GM19035 (cell line): ENCODE data around the gene LCN9.
"Not testable (repeated sequence)": the region's sequence is repeated elsewhere in the genome, so short reads cannot be mapped to it uniquely, and the experiment has no call there.

Experiments
- ATAC-seq: cut with Tn5 transposase; IDR thresholded peaks from one replicate; pipeline ENCODE4 v1.9.1; 2021; ENCODE audit not compliant: unreplicated experiment

Gene LCN9, protein sequence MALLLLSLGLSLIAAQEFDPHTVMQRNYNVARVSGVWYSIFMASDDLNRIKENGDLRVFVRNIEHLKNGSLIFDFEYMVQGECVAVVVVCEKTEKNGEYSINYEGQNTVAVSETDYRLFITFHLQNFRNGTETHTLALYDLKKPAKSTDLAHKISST

DNA sequence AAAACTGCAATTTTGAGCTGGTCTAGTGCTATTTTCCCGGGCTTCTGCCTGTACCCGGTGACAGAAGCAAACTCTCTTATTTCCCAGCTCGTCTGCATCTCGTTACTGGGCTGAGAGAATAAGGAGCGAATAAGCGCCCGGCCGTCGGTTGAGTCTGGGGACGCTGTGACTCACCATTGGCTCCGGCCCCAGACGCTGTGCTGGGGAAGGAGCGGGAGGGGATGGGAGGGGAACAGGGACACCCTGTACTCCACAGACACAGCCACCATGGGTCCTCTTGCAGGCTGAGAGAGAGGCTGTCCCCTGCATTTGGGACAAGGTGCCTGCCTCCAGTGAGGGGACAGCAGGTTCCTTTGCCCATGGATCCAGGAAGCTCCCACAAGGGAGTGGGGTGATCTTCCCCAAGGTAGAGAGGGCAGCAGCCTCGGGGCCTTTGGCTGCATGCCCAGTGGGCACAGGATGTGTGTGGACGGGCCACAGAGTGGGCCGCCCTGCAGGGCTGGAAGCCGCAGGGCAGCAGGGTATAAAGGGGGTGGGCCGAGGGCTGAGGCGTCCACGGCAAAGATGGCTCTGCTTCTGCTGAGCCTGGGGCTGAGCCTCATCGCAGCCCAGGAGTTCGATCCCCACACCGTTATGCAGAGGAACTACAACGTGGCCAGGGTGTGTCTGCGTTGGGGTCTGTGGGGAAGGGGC is at the start of gene LCN9:
Gene LCN9, plus strand, starts transcription at position 552 of the 693 bp plus-strand sequence. Its CDS starts 13 bp downstream, at position 565.
- ATAC-seq: no peak

- ATAC-seq: no peak
These were observed 48.9 kb upstream of the LCN9 start for GRCh38 chr9:135613946-135614805.

DNA sequence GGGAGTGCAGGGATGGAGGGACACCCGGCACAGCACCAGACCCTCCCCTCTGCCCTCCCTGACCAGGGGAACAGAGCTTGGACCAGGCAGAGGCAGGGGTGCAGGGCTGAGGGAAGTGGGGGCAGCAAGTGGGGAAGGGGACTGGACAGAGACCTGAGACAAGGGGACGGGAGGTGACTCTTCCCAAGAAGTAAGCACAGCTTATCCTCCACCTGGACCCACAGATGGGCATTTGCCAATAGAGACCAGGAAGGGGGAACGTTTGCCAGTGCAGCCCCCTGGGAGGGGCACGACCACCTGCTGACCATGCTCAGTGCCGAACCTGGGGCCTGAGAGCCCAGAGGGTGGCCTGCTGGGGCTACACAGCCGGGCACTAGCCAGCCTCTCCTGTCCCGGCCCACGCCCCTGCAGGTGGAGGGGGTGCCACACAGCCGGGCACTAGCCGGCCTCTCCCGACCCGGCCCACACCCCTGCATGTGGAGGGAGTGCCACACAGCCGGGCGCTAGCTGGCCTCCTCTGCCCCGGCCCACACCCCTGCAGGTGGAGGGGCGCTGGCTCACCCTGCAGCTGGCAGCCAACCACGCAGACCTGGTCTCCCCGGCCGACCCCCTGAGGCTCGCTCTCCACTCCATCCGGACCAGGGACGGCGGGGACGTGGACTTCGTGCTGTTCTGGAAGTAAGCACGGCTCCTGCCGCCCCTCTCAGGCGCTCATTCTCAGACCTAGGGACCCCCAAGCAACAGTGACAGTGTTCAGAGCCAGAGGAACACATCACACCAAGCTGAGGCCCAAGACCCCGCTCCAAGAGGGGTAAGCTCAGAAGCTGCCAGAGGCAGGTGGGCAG is 48.1 kb upstream of the LCN9 start:
- no peak for ATAC-seq

- ATAC-seq: no peak
These were observed 47.2 kb upstream of the LCN9 start for GRCh38 chr9:135615666-135616618.

DNA sequence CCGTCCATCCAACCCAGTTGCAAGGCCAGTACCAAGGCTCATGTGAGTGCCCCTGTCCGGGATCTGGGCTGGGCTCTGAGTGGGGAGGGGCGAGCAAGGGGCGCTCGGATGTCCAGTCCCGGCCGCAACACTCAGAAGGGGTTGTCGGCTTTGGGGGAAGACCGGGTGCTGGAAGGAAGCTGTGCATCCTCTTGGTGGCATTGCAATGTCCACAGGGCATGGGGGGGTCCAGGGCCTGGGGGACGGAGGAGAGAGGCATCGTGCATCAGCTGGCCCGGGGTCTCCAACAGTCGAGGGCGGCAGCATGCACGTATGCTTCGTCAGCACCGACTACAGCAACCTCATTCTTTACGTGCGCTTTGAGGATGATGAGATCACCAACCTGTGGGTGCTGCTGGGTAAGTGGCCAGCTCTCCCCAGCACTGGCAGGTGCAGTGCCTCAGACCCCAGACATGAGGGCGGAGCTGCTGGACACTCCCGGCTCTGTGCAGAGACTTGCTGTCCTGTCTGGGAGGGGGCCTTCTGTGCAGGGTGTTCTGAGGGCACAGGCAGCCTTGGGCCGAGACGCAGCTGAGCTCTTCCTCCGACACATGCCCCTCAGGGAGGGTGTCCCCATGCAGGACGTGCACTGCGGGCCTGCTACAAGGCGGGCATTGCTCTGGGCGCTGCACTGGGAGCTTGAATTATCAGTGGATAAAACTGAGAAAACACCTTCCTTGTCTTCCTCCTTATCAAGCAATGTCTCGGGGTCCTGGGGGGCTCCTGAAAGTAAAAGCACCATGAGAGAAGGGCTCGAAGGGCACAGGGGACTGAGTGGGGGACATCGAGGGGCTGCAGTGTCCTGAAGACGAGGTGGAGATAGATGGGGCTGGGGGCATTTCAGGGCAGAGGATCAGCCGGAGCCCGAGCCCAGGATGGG is 46.2 kb upstream of the LCN9 start:
- no peak for ATAC-seq

- no peak for ATAC-seq
These were observed 45.6 kb upstream of the LCN9 start for GRCh38 chr9:135617538-135617900.

DNA sequence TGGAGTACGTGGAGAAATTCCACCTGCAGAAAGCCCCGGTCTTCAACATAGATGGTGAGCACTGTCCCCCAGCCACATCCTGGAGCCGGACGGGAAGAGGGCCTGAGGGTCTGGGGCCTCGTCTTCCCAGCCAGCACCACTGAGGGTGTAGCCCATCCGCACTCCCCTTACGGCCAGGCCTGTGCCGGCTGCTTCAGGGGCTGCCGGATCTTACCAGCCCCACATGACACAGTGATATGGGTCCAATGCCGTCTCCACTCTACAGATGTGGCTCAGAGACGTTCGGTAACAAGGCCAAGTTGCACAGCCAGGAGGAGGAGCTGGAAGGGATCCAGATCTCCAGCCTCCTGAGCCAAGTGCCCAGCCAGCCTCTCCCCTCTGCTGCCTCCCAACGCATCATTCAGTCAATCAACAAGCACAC is 45.1 kb upstream of the LCN9 start:
- no peak for ATAC-seq

DNA sequence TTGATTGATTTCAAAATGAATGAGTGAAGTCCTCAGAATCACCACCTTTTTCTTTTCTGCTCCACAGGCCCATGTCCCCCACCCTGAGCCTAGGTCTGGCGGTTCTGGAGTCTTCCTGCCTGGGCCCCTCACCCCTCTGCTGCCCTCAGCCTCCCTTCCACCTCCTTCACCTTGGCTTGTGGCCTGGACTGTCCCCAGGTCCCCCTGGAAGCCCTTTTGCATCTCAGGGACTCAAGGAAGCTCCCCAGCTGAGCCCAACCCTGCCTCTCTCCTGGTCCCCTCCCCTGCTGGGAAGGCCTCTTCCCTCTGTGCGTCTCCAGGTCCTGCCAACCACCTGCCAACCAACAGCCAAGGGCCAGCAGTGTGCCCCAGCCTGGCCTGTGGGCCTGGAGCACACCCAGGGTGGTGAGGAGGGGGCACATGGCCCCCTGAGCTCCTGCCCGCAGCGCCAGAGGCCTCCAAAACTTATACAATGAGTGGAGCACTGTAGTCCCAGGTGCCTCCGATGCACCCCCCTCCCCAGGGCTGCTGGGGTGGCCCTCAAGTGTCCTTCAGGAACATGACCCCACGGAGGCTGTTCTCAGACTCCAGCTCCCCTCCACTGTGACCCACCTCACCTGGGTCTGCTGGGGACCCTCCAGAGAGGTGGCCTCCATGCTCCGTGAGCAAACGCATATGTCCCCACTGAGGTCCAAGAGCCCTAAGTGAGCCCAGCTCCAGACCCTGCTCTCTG is 44.1 kb upstream of the LCN9 start:
- ATAC-seq: no peak

GRCh38 chr9:135619599-135619886 is 43.6 kb upstream of the LCN9 start:
- no peak for ATAC-seq

GRCh38 chr9:135620558-135620957 is 42.6 kb upstream of the LCN9 start:
- ATAC-seq: no peak

DNA sequence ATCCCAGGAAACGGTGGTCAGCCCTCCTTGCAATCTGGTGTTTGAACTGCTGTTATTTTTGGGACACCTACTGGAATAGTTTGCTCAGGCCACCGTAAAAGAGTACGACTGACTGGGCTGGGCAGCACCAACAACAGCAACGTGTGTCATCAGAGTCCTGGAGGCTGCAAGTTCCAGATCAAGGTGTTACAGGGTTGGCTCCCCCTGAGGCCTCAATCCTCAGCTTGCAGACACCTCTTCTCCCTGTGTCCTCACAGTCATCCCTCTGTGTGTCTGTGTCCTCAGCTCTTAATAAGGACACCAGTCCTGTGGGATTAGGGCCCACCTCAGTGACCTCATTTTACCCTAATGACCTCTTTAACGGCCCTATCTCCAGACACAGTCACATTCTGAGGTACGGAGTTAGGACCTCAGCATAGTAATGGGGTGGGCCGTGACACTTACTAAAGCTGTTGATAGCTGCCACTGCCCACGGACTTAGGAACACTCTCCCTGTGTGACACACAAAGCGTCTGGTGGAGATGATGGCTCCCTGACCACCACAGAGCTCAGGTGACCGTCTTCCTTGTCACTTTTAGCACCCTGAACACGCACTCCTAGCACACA is 40.6 kb upstream of the LCN9 start:
- no peak for ATAC-seq

DNA sequence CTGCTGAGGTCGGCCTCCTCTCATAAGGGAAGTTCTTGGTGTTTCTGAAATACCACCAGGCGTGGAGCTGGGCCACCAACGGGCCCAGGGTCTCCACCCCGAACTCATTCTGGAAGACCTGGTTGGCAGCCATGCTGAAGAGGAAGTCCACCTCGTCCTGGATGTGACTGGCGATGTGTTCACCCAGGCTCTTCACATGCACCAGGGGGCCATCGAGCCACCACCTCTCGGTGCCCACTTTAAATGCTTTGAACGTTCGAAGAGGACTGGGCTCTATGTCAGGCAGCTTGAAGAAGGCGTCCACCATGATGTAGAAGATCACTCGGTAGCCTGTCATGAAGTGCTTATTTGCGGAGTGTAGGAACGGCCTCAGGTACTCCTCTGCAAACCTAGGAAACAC is 38.8 kb upstream of the LCN9 start:
- ATAC-seq: no peak

- no peak for ATAC-seq
These were observed 30.3 kb upstream of the LCN9 start for GRCh38 chr9:135632841-135633240.

- not testable (repeated sequence) for ATAC-seq
These were observed 26.1 kb upstream of the LCN9 start for GRCh38 chr9:135636930-135637530.

GRCh38 chr9:135639196-135639595 is 23.9 kb upstream of the LCN9 start, which contains the start of gene GLT6D1:
Gene GLT6D1 (minus strand): TSS chr9:135639540. CDS start chr9:135639187, 353 bp downstream.
- ATAC-seq: no peak

- ATAC-seq: no peak
These were observed 22.1 kb upstream of the LCN9 start for GRCh38 chr9:135641047-135641446.

- no peak for ATAC-seq
These were observed 21.4 kb upstream of the LCN9 start for GRCh38 chr9:135641745-135642144.
